ENCODE results near the gene AQP7.
A peak's percentile ranks its signal among the peaks of the same experiment; 100 is the strongest.
"Not testable (repeated sequence)": the region's sequence is repeated elsewhere in the genome, so short reads cannot be mapped to it uniquely, and the experiment has no call there.

The AQP7 gene

DNA sequence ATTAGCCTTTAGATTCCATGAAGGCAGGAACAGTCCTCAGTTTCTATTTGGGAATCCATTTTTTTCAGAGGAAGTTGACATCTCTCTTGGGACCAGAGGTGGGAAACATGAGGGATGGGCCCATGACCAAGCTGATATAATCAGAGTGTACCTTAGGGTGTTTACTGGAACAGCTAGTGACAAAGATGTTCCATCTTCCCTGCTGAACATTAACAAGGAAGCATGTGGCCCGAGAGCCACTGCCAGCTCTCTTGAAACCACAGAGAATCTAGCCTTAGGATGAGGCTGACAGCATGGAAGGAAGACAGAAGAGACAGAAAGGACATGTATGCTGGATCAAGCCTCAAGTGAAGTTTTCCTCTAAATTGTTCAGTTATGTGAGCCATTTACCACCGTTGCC lies 29.1 kb upstream of the AQP7 start:
- no peak for DNase-seq

DNA sequence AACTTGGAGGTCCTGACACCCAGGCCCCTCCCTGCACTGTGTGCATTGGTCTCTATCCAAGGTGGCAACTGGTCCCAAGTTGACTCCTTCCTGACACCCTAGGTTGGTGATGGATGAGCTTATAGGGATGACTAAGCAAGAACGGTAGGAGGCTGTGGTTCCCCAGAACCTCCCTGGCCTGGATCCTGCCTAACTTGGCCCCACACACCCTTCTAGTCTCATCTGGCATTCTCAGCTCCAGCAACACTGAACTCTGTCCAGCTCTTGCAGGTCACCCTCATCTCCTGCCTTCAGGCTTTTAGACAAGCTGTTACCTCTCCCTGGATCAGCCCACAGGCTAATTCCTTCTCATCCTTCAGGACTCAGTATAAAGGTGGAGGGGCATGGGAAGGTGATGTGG lies 28.6 kb upstream of the AQP7 start:
- DNase-seq, result no peak

DNA sequence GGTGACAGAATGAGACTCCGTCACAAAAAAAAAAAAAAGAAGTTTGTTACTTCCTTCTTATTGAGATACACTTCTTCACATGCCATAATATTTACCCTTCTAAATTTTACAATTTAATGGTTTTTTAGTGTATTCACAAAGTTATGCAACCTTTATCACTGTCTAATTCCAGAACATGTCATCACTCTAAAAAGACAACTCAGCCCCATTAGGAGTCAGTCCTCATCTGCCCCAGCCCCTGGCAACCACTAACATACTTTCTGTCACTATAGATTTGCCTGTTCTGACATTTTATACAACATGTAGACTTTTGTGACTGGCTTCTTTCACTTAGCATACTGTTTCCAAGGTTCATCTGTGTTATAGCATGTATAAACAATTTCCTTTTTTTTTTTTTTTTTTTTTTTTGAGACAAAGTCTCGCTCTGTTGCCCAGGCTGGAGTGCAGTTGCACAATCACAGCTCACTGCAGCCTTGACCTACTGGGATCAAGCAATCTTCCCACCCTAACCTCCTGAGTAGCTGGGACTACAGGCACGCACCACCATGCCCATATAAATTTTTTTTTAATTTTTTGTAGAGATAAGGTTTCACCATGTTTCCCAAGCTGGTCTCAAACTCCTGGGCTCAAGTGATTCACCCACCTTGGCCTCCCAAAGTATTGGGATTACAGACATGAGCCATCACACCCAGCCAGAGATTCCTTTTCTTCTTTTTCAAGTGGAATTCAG lies 27.1 kb upstream of the AQP7 start:
- no peak for DNase-seq

DNA sequence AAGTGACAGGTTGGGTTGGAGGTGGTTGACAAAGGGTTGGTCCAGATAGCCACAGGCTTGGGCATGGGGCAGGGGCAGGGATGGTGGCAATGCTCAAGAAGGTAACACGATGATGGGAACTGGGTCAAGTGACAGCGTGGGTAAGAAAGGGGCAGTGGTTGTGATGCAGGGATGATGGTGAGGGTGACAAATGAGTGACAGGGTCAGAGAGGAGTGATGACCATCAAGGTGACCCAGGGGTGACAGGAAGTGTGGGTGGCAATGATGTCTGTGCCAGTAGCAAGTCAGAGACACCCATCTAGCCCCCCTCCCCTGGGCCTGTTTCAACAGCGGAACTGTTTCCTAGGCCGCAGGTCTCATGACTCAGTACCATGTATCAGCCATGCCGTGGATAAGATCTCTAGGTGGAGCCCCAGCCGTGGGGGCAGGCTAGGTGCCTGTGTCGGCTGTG lies 24.5 kb upstream of the AQP7 start:
- no peak for DNase-seq

DNA sequence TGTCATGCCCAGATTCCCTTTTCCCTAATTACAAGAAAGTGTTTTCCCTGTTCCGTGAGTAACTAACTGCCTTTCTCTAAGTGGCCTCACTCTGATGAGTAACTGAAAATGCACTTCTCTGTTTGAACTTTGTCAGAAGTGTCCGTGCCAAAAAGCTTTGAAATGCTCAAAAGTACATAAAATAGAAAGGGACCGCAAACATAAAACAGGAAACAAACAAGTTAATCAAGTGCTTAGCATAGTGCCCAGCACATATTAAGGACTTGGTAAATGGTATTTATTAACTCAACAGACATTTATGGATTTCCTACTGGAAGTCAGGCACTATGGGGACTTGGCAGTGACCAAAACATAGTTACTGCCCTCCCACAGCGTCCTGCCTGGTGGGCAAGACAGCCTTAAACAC lies 22.8 kb upstream of the AQP7 start:
- DNase-seq, result no peak

DNA sequence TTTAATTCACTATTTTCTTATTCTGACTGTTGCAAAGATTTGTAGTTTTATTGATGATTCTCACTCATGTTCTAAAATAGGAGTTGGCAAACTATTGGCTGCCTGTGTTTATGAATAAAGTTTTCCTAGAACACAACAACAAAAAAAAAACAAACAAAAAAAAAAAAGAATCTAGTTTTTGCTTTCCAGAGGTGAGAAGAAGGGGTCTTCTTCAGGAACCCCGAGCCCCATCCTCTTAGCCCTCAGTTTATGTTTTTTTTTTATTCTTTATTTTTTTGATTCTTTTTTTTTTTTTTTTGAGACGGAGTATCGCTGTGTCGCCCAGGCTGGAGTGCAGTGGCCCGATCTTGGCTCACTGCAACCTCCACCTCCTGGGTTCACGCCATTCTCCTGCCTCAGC lies 22.1 kb upstream of the AQP7 start:
- not testable (repeated sequence) for DNase-seq

DNA sequence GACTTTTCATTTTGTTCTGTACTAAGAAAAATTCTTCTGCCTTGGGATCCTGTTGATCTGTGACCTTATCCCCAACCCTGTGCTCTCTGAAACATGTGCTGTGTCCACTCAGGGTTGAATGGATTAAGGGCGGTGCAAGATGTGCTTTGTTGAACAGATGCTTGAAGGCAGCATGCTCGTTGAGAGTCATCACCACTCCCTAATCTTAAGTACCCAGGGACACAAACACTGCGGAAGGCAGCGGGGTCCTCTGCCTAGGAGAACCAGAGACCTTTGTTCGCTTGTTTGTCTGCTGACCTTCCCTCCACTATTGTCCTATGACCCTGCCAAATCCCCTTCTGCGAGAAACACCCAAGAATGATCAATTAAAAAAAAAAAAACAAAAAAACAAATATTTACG lies 21.7 kb upstream of the AQP7 start:
- DNase-seq, result not testable (repeated sequence)

DNA sequence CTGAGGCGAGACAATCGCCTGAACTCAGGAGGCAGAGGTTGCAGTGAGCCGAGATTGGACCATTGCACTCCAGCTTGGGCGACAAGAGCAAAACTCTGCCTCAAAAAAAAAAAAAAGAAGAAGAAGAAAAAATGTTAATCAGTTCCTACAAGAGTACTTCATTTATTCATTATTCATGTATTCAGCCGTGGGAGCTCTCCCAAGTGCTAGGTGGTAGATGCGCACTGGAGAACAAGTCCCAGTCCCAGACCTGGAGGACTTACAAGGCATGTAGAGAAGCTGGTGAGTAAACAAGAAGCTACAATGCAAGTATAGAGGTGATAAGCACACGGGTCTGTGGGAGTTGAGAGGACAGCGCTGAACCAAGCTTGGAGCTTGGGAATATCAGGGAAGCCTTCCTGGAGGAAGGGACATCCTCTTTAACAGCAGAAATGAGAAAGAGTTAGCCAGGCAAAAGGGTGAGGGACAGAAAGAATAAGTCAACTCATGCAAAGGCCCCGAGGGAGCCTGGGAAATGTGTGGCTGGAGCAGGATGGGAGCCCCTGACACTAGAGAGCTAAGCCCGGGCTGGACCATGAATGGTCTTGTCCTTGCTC lies 17.4 kb upstream of the AQP7 start:
- no peak for DNase-seq

DNA sequence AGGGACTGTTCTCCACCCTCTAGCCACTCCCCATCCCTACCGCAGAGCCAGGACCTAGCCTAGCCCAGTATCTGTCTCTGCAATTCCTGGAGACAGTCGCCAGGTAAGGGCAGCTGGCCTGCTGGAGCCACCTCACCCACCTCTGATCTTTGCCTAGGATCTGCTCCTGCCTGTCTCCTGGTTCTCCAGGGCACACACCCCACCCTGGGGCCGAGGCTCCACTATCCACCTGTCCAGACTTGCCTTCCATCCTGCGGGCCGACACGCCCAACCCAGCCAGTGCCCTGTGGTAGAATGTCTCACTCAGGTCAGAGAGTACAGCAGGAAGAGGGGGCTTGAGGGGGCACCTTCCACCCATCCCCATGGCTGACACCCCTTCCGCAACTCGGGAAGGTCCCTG lies 15.7 kb upstream of the AQP7 start:
- no peak for DNase-seq

DNA sequence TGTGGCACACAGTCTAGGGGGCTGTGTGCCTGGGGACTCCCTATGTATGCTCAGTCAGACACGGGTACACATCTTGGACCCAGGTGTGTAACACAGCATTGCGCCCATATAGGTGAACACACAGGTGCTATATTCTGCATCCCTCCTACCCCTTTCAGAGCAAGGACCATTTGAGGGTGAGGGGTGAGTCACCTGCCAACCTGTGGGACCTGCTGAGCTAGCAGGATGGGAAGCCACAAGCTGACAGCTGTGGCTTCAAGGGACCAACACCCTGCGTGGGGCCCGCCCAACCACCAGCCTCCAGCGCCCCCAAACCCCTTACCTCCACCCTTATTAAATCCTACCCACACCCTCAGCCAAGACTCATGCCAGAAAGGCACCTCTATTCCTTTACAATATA lies 14.6 kb upstream of the AQP7 start:
- no peak for DNase-seq

DNA sequence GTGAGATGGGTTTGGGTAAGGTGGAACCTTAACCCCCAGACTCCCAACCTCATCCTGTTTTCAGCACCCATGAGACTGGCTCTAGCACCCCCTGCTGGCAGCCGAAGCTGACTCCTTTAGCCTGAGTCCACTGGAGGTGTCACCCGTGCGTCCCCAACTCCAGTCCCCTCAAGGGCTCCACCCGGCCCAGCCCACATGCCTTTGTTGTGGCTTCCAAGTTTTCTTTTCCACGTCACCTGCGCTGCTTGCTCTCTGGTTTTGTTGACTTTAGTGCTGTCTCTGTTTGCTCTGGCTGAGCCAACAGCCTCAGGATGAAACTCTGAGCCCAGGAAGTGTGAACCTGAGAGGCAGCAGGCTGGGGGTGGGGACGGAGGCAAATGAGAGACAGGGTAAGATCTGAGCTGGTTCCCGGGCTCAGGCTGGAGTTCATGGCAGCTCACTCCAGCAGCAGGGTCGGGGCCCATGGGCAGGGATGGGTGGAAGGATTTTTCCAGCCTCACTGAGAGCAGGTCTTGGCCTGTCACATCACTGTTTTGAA lies 13.2 kb upstream of the AQP7 start:
- DNase-seq, result peak; percentile 6

DNA sequence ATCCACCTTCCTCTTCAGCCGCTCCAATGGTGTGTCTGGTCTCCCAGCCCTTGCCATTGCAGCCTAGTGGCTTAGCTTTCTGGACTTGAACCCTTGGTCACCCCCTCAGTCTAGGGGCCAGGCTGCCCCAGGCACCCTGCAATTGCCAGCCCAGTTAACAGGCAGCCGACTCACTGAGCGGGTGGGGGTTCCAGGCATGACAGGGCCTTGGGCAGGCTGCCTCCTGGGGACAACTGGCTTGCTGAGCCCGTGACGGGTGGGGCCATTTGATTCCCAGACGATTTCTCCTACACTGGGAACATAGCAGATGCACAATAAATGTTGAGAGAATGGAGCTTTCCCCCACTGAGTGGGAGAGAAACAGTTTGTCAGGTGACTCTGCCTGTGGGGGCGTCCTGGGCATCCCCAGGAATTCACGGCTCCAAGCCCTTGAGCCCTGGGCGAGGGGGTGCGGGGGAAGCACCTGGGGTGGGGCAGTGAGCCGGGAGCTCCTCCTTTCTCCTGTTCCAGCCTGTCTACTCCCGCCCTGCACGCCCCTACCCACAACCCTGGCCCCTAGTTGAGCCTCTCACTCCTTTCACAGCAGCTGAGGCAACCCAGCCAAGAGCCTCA lies 12.6 kb upstream of the AQP7 start:
- no peak for DNase-seq

DNA sequence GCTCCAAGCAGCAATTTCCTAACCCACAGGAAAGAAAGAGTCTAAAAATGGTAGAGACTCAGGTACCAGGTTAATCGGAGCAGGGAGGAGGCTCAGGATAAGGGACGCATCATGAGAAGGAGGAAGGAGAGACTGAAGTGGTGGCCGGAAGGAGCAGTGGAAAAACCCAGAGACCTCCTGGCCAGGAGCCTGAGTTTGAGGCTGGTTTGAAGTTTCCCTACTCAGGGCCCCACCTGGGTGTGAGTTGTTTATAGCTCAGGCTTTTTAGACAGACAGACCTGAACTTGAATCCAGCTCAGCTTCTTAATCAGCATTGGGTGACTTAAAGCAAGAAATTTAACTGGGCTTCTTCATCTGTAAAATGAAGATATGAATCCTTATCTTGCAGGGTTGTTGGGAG lies 11.9 kb upstream of the AQP7 start:
- DNase-seq, result no peak

DNA sequence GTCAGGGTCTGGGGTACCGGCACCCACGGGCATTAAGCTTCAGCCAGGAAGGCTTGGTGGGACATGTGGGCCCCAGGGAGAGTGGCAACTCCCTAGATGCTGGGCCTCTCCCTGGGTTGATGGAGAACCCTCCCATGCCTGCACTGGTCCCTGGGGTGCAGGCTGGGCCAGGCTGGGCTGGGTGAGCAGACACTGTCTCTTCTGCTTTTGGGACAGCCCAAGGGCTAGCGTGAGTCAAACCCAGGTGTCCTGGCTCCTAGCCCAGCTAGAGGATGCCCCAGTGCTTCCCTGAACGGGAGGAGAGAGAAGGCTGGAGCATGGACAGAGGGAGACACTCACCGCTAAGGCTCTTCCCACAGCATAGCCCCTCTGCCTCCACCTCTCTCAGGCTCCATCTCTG lies 5.7 kb upstream of the AQP7 start:
- no peak for DNase-seq

DNA sequence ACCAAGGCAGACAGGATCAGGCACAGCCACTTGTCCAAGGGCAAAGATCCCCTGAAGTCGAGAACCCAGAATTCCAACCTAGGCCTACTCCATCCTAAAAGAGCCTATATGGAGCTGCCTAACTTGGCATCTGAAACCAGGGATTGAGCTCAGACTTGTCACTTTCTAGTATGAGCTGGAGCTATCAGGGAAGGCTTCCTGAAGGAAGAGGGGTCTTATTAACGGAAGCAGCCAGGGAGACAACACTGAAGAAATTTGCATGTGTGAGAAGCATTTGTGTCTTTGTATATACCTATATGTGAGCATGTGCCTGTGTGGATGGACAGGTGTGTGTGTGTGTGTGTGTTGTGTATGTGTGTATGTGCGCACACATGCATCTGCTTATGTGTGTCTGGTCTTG lies 4.7 kb upstream of the AQP7 start:
- no peak for DNase-seq

DNA sequence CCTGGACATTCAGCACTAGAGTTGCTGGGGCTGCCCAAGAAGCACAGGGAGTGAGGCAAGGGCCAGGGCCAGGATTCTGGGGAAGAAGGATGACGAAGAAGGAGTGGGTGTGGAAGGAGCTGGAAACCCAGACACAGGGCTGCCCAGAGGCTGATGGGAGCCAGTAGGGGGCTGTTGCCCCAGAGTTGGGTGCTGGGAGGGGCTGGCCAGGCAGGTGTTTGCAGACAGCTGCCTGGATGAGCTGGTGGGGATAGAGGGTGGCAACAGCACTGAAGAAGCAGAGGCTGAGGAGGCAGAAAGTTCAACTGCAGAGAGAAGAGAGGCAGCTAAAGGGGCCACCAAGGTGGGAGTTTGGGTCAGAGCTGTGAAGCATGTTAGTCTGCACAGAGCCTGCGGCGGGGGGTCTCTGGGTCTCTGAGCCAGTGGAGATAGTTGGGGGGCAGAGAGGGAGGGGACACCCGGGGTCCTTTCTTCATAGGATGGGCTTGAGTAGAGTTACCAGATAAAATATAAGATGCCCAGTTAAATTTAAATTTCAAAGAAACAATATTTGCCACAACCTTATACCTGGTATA lies 2.5 kb upstream of the AQP7 start:
- DNase-seq, result no peak

DNA sequence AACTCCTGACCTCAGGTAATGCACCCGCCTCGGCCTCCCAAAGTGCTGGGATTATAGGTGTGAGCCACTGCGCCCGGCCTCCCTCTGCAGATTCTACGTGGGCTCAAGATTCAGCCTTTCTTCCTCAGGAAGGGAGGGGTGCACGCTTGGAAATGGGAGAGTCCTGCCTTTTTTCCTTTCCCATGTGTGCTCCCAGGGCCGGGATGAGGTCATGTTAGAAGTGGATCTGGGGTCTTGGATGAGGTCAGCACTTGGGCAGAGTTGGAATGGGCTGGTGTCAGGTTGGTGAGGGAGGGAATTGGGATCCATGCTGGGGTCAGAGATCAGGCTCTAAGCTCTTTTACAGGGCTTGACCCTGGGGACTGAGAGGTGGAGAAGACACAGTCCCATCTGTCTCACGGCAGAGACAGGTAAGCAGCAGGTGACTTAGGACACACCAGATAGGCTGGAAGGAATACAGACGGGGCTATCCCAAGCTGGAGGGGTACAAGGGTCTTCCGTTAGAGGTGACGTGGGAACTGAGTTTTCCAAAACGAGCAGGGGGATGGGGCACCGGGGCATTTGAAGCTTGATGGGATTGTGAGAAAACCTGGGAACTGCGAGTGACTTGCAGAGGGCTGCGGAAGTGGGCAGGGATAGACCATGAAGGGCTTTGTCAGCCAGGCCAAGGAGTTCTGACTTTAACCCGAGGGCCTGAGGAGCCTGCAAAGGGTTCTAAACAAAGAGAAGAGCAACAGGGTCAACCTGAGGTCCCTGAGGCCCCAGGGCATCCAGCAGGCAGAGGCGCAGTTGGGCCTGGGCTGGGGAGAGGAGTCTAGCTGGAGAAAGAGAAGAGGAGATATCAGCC lies 1.8 kb upstream of the AQP7 start:
- DNase-seq, result no peak

DNA sequence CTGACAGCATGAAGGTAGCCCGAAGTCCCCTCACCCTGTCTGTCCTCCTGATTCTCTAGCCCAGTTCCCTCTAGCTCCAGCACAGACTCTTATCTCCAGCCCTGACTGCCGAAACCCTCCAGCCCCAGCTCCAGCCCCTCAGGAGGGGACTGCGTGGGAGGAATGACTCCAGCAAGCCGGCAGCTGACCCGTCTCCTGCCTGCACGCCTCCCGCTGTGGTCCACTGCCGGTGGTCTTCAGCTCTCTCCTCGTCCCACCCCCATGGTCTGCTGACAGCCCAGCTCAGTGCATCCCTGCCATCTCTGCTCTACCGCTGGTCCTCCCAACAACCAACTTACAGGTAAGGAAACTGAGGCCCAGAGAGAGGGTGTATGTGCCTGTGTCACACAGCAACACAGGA lies 559 bp downstream of the AQP7 start:
- not testable (repeated sequence) for DNase-seq

DNA sequence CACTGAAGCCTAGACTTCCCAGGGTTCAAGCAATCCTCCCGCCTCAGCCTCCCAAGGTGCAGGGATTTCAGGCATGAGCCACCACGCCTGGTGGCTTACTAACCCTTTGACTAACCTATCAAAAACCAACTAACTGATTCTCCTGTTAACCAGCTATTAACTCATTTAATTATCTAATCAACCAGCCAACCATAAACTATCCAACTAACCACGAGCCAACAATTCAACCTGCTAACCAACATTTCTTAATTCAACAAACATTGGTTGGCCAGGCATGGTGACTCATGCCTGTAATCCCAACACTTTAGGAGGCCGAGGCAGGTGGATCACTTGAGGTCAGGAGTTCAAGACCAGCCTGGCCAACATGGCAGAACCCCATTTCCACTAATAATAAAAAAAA lies 3.3 kb downstream of the AQP7 start:
- DNase-seq, result not testable (repeated sequence)

DNA sequence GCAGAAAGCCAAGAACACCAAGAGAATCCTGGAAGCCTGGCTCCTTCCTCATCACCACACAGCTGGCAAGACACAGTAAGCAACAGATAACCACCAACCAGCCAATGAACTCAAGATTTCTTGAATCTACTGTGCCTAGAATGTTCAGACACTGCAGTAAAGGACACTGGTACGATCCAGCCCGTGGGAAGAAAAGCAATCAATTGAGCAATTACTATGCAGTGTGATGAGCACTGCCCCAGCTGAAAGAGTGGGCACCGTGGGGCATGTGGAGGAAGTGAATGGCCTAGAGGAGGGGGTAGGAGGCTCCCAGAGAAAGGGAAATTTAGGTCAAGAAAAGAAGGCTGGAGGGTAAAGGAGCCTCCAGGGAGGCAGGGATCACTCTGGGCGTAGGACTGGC lies 4.6 kb downstream of the AQP7 start:
- not testable (repeated sequence) for DNase-seq

DNA sequence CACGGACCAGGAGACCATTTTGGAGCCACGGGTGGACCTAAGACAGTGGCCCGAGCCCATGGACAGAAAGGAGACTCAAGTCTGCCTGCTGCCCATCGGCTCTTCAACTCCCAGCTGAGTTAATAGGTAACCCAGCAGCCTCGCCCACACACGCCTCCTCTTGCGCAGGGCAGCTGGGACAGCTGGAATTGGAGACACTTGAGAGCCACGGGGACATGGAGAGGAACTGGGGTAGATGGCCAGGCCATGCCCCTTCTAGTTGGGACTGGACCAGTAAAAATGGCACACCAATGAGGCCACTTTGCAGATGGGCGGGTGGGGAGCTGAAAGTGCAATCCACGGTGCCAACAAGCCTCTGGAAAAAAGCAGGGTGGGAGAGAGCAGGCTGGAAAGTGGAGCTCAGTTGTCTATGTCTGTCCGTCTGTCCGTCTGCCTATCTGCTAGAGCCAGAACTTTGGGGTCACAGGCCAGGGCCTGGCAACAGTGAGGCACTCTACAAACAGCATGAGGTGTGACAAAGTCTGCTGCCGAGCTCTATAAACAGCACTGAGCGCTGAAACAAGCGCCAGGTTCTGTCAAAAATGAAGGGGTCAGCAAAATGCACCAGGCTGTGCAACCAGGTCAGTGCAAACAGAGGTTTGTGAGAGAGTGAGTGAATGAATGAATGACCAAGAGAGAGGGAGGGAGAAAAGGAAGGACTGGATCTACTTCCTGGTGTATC lies 7.0 kb downstream of the AQP7 start:
- DNase-seq, result not testable (repeated sequence)

DNA sequence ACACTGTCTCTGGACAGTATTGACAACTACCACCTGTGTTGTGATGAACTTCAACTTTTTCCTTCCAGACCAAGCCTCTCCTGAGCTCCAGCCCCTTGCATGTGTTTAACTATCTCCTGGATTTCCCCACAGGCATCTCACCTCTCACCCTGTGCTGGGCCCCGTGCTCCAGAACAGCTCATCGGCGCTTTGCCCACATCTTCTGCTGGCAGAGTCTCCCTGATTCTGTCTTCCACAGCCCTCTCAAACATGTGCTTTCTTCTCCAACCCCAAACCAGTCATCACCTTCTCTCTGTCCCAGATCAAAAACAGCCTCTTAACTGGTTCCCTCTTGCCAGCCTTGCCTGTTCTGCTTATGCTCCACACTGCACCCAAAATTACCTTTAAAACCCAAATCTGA lies 8.4 kb downstream of the AQP7 start:
- DNase-seq, result not testable (repeated sequence)
